ENCODE data around the gene XDH.

GRCh38 chr2:31312898-31313297 lies 101.6 kb downstream of the XDH start:
- TF ChIP-seq CTCF (IDR thresholded peaks at IDR 0.05) (no peak), POLR2A (IDR thresholded peaks at IDR 0.05) (no peak), POLR2AphosphoS5 (IDR thresholded peaks at IDR 0.05; ENCODE audit: insufficient read depth in 1 of 2, low read depth in 1 of 2) (no peak)
